Measurements from ENCODE around the gene KDM6B. TPM values are rescaled to one million over a fixed set of nuclear protein-coding genes. Genes with fewer than 3 reads are reported as not detected.

The KDM6B gene
- total and polyA plus RNA-seq, 4 donors, result 2.5 to 11.5 (median 3.3) TPM

DNA sequence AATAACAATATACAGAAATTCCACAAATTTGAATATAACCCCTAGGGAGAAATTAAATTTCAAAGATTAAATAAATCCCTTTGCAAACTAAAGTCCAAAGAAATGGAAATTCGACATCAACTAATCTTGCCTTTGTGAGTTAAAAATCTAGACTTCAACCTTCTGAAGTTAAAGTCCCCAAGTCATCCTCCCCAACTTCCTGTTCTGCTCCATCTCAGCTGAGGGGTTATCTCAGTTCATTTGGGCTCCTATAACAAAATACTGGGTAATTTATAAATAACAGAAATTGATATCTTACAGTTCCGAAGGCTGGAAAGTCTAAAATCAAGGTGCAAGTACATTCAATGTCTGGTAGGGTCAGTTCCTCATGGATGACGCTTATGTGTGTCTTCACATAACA, 22.8 kb upstream of the KDM6B start (continued):
- TF ChIP-seq, protein P1, sequence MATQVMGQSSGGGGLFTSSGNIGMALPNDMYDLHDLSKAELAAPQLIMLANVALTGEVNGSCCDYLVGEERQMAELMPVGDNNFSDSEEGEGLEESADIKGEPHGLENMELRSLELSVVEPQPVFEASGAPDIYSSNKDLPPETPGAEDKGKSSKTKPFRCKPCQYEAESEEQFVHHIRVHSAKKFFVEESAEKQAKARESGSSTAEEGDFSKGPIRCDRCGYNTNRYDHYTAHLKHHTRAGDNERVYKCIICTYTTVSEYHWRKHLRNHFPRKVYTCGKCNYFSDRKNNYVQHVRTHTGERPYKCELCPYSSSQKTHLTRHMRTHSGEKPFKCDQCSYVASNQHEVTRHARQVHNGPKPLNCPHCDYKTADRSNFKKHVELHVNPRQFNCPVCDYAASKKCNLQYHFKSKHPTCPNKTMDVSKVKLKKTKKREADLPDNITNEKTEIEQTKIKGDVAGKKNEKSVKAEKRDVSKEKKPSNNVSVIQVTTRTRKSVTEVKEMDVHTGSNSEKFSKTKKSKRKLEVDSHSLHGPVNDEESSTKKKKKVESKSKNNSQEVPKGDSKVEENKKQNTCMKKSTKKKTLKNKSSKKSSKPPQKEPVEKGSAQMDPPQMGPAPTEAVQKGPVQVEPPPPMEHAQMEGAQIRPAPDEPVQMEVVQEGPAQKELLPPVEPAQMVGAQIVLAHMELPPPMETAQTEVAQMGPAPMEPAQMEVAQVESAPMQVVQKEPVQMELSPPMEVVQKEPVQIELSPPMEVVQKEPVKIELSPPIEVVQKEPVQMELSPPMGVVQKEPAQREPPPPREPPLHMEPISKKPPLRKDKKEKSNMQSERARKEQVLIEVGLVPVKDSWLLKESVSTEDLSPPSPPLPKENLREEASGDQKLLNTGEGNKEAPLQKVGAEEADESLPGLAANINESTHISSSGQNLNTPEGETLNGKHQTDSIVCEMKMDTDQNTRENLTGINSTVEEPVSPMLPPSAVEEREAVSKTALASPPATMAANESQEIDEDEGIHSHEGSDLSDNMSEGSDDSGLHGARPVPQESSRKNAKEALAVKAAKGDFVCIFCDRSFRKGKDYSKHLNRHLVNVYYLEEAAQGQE (IDR thresholded peaks at IDR 0.05), result no peak
- TF ChIP-seq TAF1 (conservative IDR thresholded peaks at IDR 0.05) (no peak), EGR1 (IDR thresholded peaks at IDR 0.05; ENCODE audit: low read depth in 2 of 2) (no peak), HNF4A (conservative IDR thresholded peaks at IDR 0.05) (no peak)

DNA sequence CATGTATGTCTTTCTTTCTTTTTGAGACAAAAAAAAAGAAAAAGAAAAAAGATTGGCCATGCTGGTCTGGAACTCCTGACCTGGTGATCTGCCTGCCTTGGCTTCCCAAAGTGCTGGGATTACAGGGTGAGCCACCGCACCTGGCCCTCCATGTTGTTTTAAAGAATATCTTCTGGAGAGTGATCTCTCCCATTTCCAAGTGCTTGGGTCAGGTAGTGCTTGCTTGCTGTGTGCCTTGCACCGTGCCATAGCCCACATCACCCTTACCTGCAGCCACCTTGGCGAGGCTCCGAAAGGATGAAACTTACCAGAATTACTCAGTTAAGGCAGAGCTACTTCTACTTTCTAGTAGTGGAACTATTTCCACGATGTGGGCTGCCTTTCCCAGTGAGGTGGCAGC, 19.0 kb upstream of the KDM6B start:
- Histone ChIP-seq H3K9ac (ENCODE audit: low read depth in 1 of 2, low read length in 2 of 2) (no peak overlapping the region), H3K36me3 (ENCODE audit: control insufficient read depth in 4 of 4, insufficient read depth in 3 of 4, low read depth in 1 of 4, low read length in 3 of 4) (no peaks in the 10 kb centered on the region), H3K4me1 (ENCODE audit: control insufficient read depth in 4 of 4, insufficient read depth in 4 of 4, low read length in 3 of 4) (no peaks in the 10 kb centered on the region), H3K9me3 (ENCODE audit: control insufficient read depth in 4 of 4, low read length in 3 of 4) (no peaks in the 10 kb centered on the region), H3K27me3 (ENCODE audit: control insufficient read depth in 4 of 4, insufficient read depth in 4 of 4, low read length in 3 of 4) (no peaks in the 10 kb centered on the region), H3K27ac (ENCODE audit: low read depth in 1 of 2, low read length in 2 of 2) (no peak overlapping the region), H3K4me3 (ENCODE audit: low read depth in 1 of 3, low read length in 3 of 3) (no peak overlapping the region)
- DNase-seq (ENCODE audit: low spot score), result no peak
- WGBS, result 90% methylated on average over 5 of the region's 5 CpGs
- no peak for TF ChIP-seq YY1 (IDR thresholded peaks at IDR 0.05)
- TF ChIP-seq FOXA2 (IDR thresholded peaks at IDR 0.05), result no peak
- TF ChIP-seq, protein P2, sequence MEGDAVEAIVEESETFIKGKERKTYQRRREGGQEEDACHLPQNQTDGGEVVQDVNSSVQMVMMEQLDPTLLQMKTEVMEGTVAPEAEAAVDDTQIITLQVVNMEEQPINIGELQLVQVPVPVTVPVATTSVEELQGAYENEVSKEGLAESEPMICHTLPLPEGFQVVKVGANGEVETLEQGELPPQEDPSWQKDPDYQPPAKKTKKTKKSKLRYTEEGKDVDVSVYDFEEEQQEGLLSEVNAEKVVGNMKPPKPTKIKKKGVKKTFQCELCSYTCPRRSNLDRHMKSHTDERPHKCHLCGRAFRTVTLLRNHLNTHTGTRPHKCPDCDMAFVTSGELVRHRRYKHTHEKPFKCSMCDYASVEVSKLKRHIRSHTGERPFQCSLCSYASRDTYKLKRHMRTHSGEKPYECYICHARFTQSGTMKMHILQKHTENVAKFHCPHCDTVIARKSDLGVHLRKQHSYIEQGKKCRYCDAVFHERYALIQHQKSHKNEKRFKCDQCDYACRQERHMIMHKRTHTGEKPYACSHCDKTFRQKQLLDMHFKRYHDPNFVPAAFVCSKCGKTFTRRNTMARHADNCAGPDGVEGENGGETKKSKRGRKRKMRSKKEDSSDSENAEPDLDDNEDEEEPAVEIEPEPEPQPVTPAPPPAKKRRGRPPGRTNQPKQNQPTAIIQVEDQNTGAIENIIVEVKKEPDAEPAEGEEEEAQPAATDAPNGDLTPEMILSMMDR (IDR thresholded peaks at IDR 0.05; ENCODE audit: low read depth, low read length, missing input control), result no peak
- no peak for TF ChIP-seq SP1 (IDR thresholded peaks at IDR 0.05)
- TF ChIP-seq, protein P3, sequence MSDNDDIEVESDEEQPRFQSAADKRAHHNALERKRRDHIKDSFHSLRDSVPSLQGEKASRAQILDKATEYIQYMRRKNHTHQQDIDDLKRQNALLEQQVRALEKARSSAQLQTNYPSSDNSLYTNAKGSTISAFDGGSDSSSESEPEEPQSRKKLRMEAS (IDR thresholded peaks at IDR 0.05), result no peak
- no peak for TF ChIP-seq FOXA1 (IDR thresholded peaks at IDR 0.05)
- no peak for TF ChIP-seq RXRA (IDR thresholded peaks at IDR 0.05)
- TF ChIP-seq, protein P1 (IDR thresholded peaks at IDR 0.05), result no peak
- TF ChIP-seq RAD21 (IDR thresholded peaks at IDR 0.05), result no peak
- TF ChIP-seq EGR1 (IDR thresholded peaks at IDR 0.05; ENCODE audit: low read depth in 2 of 2), result no peak

Measured in liver (tissue), 9 donors.